Measurements from ENCODE around the gene ABCD4.

Gene ABCD4

GRCh38 chr14:74241652-74242017 is 61.1 kb downstream of the ABCD4 start:
- H3K27ac ChIP-seq: no peak overlapping the region
- TF ChIP-seq CTCF (IDR thresholded peaks at IDR 0.05): no peak
- no peak for TF ChIP-seq ZFX (IDR thresholded peaks at IDR 0.05; ENCODE audit: borderline replicate concordance)

GRCh38 chr14:74240794-74241651 is 61.7 kb downstream of the ABCD4 start:
- no peak overlapping the region for H3K27ac ChIP-seq
- TF ChIP-seq CTCF (IDR thresholded peaks at IDR 0.05) (no peak), ZFX (IDR thresholded peaks at IDR 0.05; ENCODE audit: borderline replicate concordance) (no peak)

GRCh38 chr14:74239848-74240793 is 62.6 kb downstream of the ABCD4 start:
- TF ChIP-seq CTCF (IDR thresholded peaks at IDR 0.05) (no peak), ZFX (IDR thresholded peaks at IDR 0.05; ENCODE audit: borderline replicate concordance) (no peak)
- no peak overlapping the region for H3K27ac ChIP-seq

GRCh38 chr14:74238974-74239847 is 63.5 kb downstream of the ABCD4 start, which contains the start of gene VSX2:
TSS of gene VSX2 (plus strand) at chr14:74239449. CDS start at chr14:74239562, 113 bp downstream.
- TF ChIP-seq ZFX (IDR thresholded peaks at IDR 0.05; ENCODE audit: borderline replicate concordance) (no peak), CTCF (IDR thresholded peaks at IDR 0.05) (no peak)
- H3K27ac ChIP-seq: no peak within 1 kb of the TSS

- TF ChIP-seq CTCF (IDR thresholded peaks at IDR 0.05) (no peak), ZFX (IDR thresholded peaks at IDR 0.05; ENCODE audit: borderline replicate concordance) (no peak)
Measured at GRCh38 chr14:74237441-74237840, 65.3 kb downstream of the ABCD4 start.

More at GRCh38 chr14:74237441-74237840, 65.3 kb downstream of the ABCD4 start:
- no peak overlapping the region for H3K27ac ChIP-seq
